Neutrophil (primary cell): ENCODE measurements around the gene CMBL.

Experiments used
- H3K27ac ChIP-seq: fragments of 200-600 bp; sonication (generic); 2 replicates; pipeline ENCODE4 v1.5.1; 2016; ENCODE audit warnings: mild to moderate bottlenecking, moderate library complexity
- H3K27me3 ChIP-seq: fragments of 200-600 bp; sonication (generic); 2 replicates; pipeline ENCODE4 v1.6.0; 2016; ENCODE audit warnings: mild to moderate bottlenecking
- H3K36me3 ChIP-seq: fragments of 200-600 bp; sonication (generic); 2 replicates; pipeline ENCODE4 v1.5.1; 2017
- H3K4me1 ChIP-seq, 2 experiments: fragments of 200-600 bp in 1 of 2; sonication (generic) in 1 of 2; 1 replicate in 1 of 2; 2 replicates in 1 of 2; pipeline versions ENCODE4 v1.5.1 to v1.6.1; 2013 to 2016; ENCODE audit warnings: low read depth in 1 of 2, low read length in 1 of 2, mild to moderate bottlenecking in 1 of 2, moderate library complexity in 1 of 2; ENCODE audit not compliant: control insufficient read depth in 1 of 2, insufficient read depth in 1 of 2
- H3K4me3 ChIP-seq, 2 experiments: fragments of 200-600 bp in 1 of 2; sonication (generic) in 1 of 2; 1 replicate in 1 of 2; 2 replicates in 1 of 2; pipeline ENCODE4 v1.5.1; 2013 to 2016; ENCODE audit warnings: low read depth in 1 of 2, low read length in 1 of 2, mild to moderate bottlenecking in 1 of 2, moderate library complexity in 1 of 2
- H3K9me3 ChIP-seq: fragments of 200-600 bp; sonication (generic); 2 replicates; pipeline ENCODE4 v1.5.1; 2016
- CTCF ChIP-seq: fragments of 200-600 bp; sonication (generic); IDR thresholded peaks from 2 replicates; pipeline ENCODE4 v1.5.1; 2016; ENCODE audit warnings: antibody characterized with exemption

The CMBL gene

GRCh38 chr5:10297646-10298204 is 10.0 kb downstream of the CMBL start:
- H3K9me3 ChIP-seq: no peaks in the 10 kb centered on the region
- H3K27me3 ChIP-seq: no peaks in the 10 kb centered on the region
- no peaks in the 10 kb centered on the region for H3K36me3 ChIP-seq
- no peak overlapping the region for H3K27ac ChIP-seq
- no peaks in the 10 kb centered on the region for H3K4me1 ChIP-seq
- TF ChIP-seq CTCF: no peak
- H3K4me3 ChIP-seq: no peak overlapping the region

GRCh38 chr5:10295619-10296326 is 11.9 kb downstream of the CMBL start:
- no peak overlapping the region for H3K4me3 ChIP-seq
- H3K36me3 ChIP-seq: no peaks in the 10 kb centered on the region
- H3K4me1 ChIP-seq: no peaks in the 10 kb centered on the region
- TF ChIP-seq CTCF: no peak
- H3K27me3 ChIP-seq: no peaks in the 10 kb centered on the region
- H3K27ac ChIP-seq: no peak overlapping the region
- no peaks in the 10 kb centered on the region for H3K9me3 ChIP-seq

- no peak overlapping the region for H3K27ac ChIP-seq
- no peaks in the 10 kb centered on the region for H3K27me3 ChIP-seq
- TF ChIP-seq CTCF: no peak
- H3K36me3 ChIP-seq: no peaks in the 10 kb centered on the region
- H3K4me3 ChIP-seq: no peak overlapping the region
- H3K9me3 ChIP-seq: no peaks in the 10 kb centered on the region
- H3K4me1 ChIP-seq: no peaks in the 10 kb centered on the region
These were observed 13.6 kb downstream of the CMBL start for GRCh38 chr5:10293907-10294662.

GRCh38 chr5:10291692-10292339 is 15.9 kb downstream of the CMBL start:
- no peak for TF ChIP-seq CTCF

GRCh38 chr5:10290438-10290837 is 17.3 kb downstream of the CMBL start:
- Histone ChIP-seq H3K4me3 (no peak overlapping the region), H3K36me3 (no peaks in the 10 kb centered on the region), H3K9me3 (no peaks in the 10 kb centered on the region), H3K27ac (no peak overlapping the region), H3K27me3 (no peaks in the 10 kb centered on the region), H3K4me1 (no peaks in the 10 kb centered on the region)
- TF ChIP-seq CTCF: no peak

More at GRCh38 chr5:10291692-10292339, 15.9 kb downstream of the CMBL start:
- Histone ChIP-seq H3K27ac (no peak overlapping the region), H3K4me1 (no peaks in the 10 kb centered on the region), H3K4me3 (no peak overlapping the region), H3K36me3 (no peaks in the 10 kb centered on the region), H3K9me3 (no peaks in the 10 kb centered on the region), H3K27me3 (no peaks in the 10 kb centered on the region)
